Esophagus muscularis mucosa (tissue), 4 donors: Measurements from ENCODE around the gene PRDX2. TPM values are rescaled to one million over a fixed set of nuclear protein-coding genes. Genes with fewer than 3 reads are reported as not detected.
A peak's percentile ranks its signal among the peaks of the same experiment; 100 is the strongest.

Experiments
- DNase-seq: peaks from one replicate; pipeline ENCODE4 v3.0.0-alpha.2; 2017; ENCODE audit errors: extremely low spot score
- H3K27ac ChIP-seq, 4 donors: fragments of 200-600 bp; sonication (generic); replicated peaks in 1 of 4; 1 replicate in 3 of 4; 2 replicates in 1 of 4; pipeline ENCODE4 v1.5.1; 2016 to 2019; ENCODE audit warnings: mild to moderate bottlenecking in 1 of 4
- H3K27me3 ChIP-seq, 4 donors: fragments of 200-600 bp; sonication (generic); one replicate each; pipeline versions ENCODE4 v1.5.1 to v1.6.0; 2016 to 2019
- H3K36me3 ChIP-seq, 4 donors: fragments of 200-600 bp; sonication (generic); one replicate each; pipeline ENCODE4 v1.5.1; 2016 to 2019
- H3K4me1 ChIP-seq, 4 donors: fragments of 200-600 bp; sonication (generic); one replicate each; pipeline ENCODE4 v1.5.1; 2016 to 2019
- H3K4me3 ChIP-seq, 4 donors: fragments of 200-600 bp; sonication (generic); 1 replicate in 2 of 4; 2 replicates in 2 of 4; pipeline ENCODE4 v1.5.1; 2016 to 2019; ENCODE audit warnings: mild to moderate bottlenecking in 4 of 4, moderate library complexity in 1 of 4
- H3K9me3 ChIP-seq, 4 donors: fragments of 200-600 bp; sonication (generic); 1 replicate in 3 of 4; 2 replicates in 1 of 4; pipeline ENCODE4 v1.5.1; 2016 to 2019
- CTCF ChIP-seq, 3 experiments: fragments of 200-600 bp in 2 of 3; fragments of 450-650 bp in 1 of 3; sonication (generic) in 2 of 3; IDR thresholded peaks; one replicate each; pipeline ENCODE4 v1.5.1; 2017 to 2019; ENCODE audit warnings: antibody characterized with exemption in 3 of 3, mild to moderate bottlenecking in 2 of 3, moderate library complexity in 1 of 3
- EP300 ChIP-seq: sonication (generic); formaldehyde crosslinking; IDR thresholded peaks from one replicate; pipeline ENCODE4 v1.6.1; 2017; ENCODE audit warnings: antibody characterized with exemption
- POLR2A ChIP-seq: fragments of 450-650 bp; IDR thresholded peaks from one replicate; pipeline ENCODE4 v1.6.1; 2017; ENCODE audit warnings: antibody characterized with exemption, moderate library complexity, mild to moderate bottlenecking, low read depth
- POLR2AphosphoS5 ChIP-seq, 2 donors: sonication (generic); formaldehyde crosslinking; IDR thresholded peaks; one replicate each; pipeline ENCODE4 v1.6.1; 2017; ENCODE audit warnings: antibody characterized with exemption in 2 of 2
- WGBS: methylation state at CpG from one replicate; pipeline ENCODE4 v1.1.5; 2018; 5-methylcytosine and 5-hydroxymethylcytosine counted together
- intact Hi-C: fragments of 100-400 bp; cut with DNase I; formaldehyde crosslinking; loops from one replicate; pipeline ENCODE4 v1.15.1; 2023
- total RNA-seq, 4 donors: library from RNA; depleted of rRNA; stranded (reverse); fragments of >200 nt; gene quantifications; one replicate each; pipeline versions ENCODE4 v1.1.0 to v1.2.1, GENCODE V29; 2016

The PRDX2 gene
- total RNA-seq, 4 donors from 2014 or later, result 236 to 275 (median 250) TPM

DNA sequence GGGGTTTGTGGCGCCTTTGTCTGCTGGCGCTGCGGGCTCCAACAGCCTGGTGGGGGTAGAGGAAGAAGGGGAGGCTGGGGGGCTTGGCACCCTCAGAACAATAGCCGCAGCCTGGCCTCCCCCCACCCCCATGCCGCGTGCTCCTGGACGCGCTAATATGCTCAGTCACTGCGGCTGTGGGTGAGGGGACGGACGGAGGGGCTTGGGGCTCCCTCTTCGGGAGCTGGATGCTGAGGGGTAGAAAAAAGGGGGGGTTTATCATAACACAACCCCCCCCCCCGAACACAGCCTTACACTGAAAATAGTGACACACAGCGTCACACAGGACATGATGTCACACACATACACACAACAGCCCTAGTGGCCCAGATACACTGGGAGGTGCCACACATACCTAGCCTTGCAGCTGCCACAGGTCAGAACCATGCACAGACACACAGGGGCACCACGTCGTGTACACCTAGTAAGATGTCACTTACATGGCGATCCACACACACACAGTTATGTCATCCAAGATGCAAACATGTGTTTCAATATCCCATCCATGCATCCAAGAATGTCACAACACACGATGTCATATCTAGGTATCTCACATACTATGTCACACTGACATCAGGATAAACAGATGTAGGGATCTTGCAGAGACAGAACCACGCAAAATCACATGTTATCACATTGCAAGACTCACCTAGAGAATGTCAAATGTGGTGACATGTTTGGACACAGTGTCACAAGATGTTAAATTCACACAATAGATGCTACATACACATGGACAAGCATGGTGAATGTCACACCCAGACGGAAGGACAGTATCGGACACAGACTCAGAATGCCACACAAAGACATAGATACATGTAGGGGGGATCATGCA is 37.5 kb upstream of the PRDX2 start:
- Histone ChIP-seq H3K36me3 (no peaks in the 10 kb centered on the region), H3K27ac (no peak overlapping the region), H3K9me3 (no peaks in the 10 kb centered on the region), H3K27me3 (peaks cover 0 to 100% (median 81%) of the 10 kb centered on the region in 4 donors), H3K4me1 (peaks cover 13 to 49% (median 34%) of the 10 kb centered on the region in 4 donors), H3K4me3 (peak overlapping the region; percentile 30 to 51 (median 40))
- no peak for DNase-seq
- WGBS, result 58% methylated on average over 8 of the region's 21 CpGs
- intact Hi-C loops, result no loop called here
- TF ChIP-seq POLR2AphosphoS5 (IDR thresholded peaks at IDR 0.05) (no peak), POLR2A (no peak), EP300 (no peak), CTCF (IDR thresholded peaks at IDR 0.05) (no peak)

- WGBS, result 0% methylated on average over 1 of the region's 69 CpGs
- no peak for DNase-seq
- Histone ChIP-seq H3K4me3 (peak within 1 kb of the TSS; percentile 30 to 51 (median 40)), H3K36me3 (no peaks in the 10 kb centered on the region), H3K4me1 (peaks cover 18 to 57% (median 42%) of the 10 kb centered on the region in 4 donors), H3K9me3 (no peaks in the 10 kb centered on the region), H3K27ac (no peak within 1 kb of the TSS), H3K27me3 (peaks cover 0 to 100% (median 86%) of the 10 kb centered on the region in 4 donors)
- TF ChIP-seq POLR2A (no peak), CTCF (IDR thresholded peaks at IDR 0.05) (peak; percentile 33 to 59 (median 51))
- intact Hi-C loops, result no loop called here
Observed at GRCh38 chr19:12838182-12838885, 36.7 kb upstream of the PRDX2 start, which contains the start of gene MAST1. TSS of gene MAST1 (plus strand) at chr19:12838515. CDS start at chr19:12838573, 58 bp downstream.

DNA sequence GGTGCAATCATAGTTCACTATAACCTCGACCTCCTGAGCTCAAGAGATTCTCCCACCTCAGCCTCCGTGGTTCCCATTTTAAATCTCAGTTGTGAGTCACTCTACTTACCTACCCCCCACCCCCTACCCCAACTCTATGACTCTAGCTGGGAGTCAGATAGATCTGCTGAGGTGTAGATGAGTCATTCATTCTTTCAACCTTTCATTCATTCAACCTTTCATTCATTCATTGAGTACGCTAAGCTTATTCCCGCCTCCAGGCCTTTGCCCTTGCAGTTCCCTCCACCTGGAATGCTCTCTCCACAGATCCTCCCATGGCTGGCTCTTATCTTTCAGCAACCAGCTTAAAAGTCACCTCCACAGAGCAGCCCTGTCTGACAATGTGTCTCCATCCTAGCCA is 35.6 kb upstream of the PRDX2 start:
- intact Hi-C loops, result no loop called here
- H3K4me1 ChIP-seq, result peaks cover 20 to 68% (median 52%) of the 10 kb centered on the region in 4 donors
- DNase-seq, result no peak
- no peaks in the 10 kb centered on the region for H3K9me3 ChIP-seq
- no peak overlapping the region for H3K4me3 ChIP-seq
- peaks cover 0 to 100% (median 89%) of the 10 kb centered on the region in 4 donors for H3K27me3 ChIP-seq
- no peak for TF ChIP-seq CTCF (IDR thresholded peaks at IDR 0.05)
- no peak for TF ChIP-seq POLR2A
- TF ChIP-seq EP300, result no peak
- no peak for TF ChIP-seq POLR2AphosphoS5 (IDR thresholded peaks at IDR 0.05)
- no peak overlapping the region for H3K27ac ChIP-seq
- WGBS, result 94% methylated on average over 4 of the region's 4 CpGs
- H3K36me3 ChIP-seq, result no peaks in the 10 kb centered on the region

DNA sequence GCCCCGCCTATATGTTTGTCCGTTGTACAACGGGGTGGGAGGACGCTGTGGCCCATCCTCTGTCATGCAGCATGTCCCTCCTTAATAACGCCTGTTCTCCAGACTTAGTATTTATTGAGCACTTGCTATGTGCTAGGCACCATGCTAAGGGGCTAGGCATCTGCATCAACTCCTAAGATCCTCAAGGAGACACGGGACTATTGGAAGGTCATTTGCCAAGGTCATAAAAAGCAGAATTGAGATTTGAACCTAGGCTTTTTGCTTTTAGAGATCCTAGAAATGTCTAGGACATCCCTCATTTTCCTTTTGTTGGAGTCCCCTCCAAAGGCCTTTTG is 34.9 kb upstream of the PRDX2 start:
- Histone ChIP-seq H3K27ac (no peak overlapping the region), H3K4me3 (no peak overlapping the region), H3K9me3 (no peaks in the 10 kb centered on the region), H3K27me3 (peaks cover 0 to 100% (median 89%) of the 10 kb centered on the region in 4 donors), H3K4me1 (peaks cover 20 to 71% (median 51%) of the 10 kb centered on the region in 4 donors), H3K36me3 (no peaks in the 10 kb centered on the region)
- DNase-seq, result no peak
- intact Hi-C loops, result no loop called here
- TF ChIP-seq CTCF (IDR thresholded peaks at IDR 0.05) (no peak), EP300 (no peak), POLR2AphosphoS5 (IDR thresholded peaks at IDR 0.05) (no peak), POLR2A (no peak)
- WGBS, result 34% methylated on average over 3 of the region's 6 CpGs
